Activated effector memory CD4-positive, alpha-beta T cell treated with Interleukin-2 at 50 U/mL for 16 hours (primary cell): ENCODE measurements around the gene BIRC5.
"Not testable (repeated sequence)": the region's sequence is repeated elsewhere in the genome, so short reads cannot be mapped to it uniquely, and the experiment has no call there.

ENCODE experiments used
- DNase-seq: peaks from one replicate; pipeline ENCODE4 v3.0.0-alpha.2; 2020

BIRC5 gene

DNA sequence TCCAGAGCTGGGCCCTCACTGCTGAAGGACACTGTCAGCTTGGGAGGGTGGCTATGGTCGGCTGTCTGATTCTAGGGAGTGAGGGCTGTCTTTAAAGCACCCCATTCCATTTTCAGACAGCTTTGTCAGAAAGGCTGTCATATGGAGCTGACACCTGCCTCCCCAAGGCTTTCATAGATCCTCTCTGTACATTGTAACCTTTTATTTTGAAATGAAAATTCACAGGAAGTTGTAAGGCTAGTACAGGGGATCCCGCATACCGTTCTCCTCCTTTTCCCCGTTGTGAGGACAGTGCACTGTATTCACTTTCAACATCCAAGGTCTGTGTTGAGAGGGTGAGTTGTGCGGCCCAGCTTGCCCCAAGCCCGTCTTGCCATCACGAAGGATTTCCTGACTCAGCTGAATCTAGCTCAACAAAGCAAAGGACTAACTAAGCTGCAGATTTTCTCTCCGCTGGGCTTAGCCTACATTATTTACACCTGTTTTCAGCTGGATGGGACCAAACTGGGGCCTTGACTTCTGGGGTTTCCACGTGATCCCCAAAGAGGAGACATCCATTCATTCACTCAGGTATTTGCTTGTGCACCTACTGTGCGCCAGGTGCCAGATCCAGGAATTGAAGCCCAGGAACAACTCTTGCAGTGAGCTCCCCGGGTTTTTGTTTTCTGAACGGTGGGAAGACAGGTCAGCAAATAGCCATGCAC is 12.2 kb downstream of the BIRC5 start:
- DNase-seq, result no peak

DNA sequence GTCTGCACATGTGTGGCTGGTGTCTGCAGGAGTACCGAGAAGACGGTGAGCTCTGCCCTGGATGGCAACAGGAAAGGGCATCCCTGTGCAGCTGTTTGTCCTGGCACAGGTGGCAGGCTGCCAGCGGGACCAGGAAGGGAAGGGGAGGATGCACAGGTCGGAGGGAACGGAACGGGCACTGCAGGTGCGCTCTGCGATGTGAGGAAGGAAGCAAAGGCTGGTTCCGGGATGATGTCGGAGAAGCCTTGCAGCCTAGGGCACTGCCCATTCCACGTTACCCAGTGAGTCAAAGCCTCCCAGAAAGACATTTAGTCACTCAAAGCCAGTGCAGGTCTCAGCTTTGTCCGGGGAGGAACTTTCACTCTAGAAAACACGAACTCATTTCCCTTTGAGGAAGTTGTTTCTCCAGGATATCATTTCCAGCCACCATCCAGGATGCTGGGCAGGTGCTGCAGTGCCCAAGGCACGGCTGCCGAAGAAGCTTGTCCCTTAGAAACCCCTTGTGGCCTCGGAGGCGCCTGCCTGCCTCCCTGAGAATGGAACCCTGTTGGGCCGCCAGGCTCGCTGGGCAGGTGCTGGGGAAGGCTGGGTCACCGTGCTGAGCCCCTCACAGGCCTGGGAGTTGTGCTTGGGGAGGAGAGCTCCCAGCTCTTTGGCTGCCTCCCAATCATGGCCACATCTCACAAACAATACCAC is 12.9 kb downstream of the BIRC5 start:
- DNase-seq, result no peak

GRCh38 chr17:78227455-78227916 is 13.4 kb downstream of the BIRC5 start:
- no peak for DNase-seq

DNA sequence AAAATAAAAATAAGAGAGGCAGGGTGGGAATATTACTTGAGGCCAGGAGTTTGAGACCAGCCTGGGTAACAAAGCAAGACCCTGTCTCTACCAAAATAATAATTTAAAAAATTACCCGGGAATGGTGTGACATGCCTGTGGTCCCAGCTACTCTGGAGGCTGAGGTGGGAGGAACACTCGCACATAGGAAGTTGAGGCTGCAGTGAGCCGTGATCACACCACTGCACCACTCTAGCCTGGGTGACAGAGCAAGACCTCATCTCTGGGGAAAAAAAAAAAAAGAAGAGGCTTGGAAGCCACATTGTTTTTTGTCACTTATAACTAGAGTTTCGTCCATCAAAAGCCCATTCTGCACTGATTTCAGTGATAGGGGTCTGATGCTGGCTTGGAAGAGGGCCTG is 14.1 kb downstream of the BIRC5 start:
- no peak for DNase-seq

- no peak for DNase-seq
Measured at GRCh38 chr17:78230252-78230962, 16.4 kb downstream of the BIRC5 start.

GRCh38 chr17:78230996-78231935 is 17.2 kb downstream of the BIRC5 start, which contains the start of gene TMEM235:
Gene TMEM235, plus strand, starts transcription at chr17:78231631. Its CDS starts 393 bp downstream, at chr17:78232024.
- DNase-seq, result no peak

DNA sequence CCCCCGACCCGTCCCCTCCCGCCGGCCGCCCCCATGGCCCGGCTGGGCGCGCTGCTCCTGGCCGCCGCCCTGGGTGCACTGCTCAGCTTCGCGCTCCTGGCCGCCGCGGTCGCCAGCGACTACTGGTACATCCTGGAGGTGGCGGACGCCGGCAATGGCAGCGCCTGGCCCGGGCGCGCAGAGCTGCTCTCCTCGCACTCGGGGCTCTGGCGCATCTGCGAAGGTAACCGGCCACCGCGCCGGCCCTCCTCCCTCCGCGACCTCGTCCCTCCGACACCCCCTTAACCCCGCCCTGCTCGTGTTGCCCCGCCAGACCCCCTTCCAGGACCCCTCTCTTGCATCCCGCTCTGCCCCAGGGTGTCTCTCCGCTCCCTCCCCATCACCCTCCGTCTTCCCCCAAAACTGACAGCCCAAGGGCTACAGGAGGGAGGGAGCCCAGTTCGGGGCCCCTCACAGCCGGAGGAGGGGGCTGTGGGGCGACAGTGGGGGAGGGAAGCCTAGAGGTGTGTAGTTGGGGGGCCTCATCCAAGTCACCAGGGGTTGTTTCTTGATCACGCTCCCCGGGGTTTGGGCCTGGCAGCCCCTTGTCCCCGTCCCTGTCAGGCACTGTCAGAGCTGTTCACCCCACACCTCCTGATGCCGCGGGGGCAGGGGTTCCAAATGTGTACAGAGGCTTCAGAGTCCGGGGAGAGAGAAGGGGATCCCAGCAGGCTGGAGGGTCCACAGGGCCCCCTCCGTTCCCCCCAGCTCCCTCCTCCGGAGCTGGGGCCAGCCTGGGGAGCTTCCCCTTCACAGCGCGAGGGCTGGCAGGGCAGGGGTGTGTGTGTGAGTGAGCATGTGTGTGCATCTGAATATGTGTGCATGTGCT is 18.2 kb downstream of the BIRC5 start:
- no peak for DNase-seq

DNA sequence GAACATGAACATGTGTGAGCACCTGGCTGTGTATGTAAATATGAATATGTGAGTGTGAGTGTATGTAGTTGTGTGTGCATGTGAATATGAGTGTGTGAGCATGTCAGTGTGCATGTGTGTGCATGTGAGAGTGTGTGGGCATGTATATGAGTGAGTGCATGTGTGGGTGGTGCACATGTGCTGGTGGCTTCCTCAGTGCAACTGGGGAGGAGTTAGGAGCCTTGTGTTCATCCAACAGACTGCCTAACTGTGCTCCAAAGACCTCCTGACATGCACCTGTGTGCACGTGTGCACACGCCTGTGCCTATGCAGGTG is 18.8 kb downstream of the BIRC5 start:
- no peak for DNase-seq

- no peak for DNase-seq
Measured at GRCh38 chr17:78233678-78234077, 19.6 kb downstream of the BIRC5 start.

DNA sequence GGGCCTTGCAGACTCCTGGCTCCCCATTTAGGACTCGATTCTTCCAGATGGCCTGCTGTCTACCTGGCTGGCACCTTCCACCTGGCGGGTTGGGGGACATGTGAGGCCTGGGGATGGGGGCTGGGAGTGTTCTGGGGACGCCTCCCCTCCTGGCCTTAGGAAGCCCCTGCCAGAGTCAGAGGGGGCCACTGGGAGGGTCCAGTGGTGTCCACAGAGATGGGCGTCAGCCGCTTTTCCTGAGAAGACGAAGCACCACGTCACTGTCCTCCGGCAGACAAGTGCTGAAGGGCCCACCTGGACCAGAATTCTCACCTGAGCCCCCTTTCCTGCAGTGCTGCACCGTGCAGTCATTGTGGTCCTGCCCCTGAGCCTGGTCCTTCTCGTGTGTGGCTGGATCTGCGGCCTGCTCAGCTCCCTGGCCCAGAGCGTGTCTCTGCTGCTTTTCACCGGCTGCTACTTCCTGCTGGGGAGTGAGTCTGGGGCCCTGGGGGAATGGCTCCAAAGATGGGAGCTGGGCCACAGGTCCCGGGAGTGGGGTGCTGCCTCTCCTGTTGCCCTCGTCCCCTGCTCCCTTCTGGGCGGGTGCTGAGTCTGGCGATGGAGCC is 20.3 kb downstream of the BIRC5 start:
- no peak for DNase-seq

- DNase-seq, result not testable (repeated sequence)
Measured at GRCh38 chr17:78235022-78235421, 21.0 kb downstream of the BIRC5 start.

DNA sequence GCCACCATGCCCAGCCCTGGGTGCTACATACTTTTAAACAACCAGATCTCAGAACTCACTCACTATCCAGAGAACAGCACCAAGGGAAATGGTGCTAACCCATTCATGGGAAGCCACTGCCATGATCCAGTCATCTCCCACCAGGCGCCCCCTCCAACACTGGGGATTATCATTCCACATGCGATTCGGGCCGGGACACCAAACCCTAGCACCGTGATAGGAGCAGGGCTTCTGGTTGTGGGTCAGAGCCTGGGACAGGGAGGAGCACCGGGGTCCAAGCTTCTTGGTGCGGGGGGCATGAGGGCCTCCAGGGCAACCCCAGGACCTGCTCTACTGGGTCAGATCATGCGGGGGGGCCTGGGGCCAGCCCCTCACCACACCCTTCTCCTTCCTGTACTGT is 21.8 kb downstream of the BIRC5 start:
- no peak for DNase-seq

DNA sequence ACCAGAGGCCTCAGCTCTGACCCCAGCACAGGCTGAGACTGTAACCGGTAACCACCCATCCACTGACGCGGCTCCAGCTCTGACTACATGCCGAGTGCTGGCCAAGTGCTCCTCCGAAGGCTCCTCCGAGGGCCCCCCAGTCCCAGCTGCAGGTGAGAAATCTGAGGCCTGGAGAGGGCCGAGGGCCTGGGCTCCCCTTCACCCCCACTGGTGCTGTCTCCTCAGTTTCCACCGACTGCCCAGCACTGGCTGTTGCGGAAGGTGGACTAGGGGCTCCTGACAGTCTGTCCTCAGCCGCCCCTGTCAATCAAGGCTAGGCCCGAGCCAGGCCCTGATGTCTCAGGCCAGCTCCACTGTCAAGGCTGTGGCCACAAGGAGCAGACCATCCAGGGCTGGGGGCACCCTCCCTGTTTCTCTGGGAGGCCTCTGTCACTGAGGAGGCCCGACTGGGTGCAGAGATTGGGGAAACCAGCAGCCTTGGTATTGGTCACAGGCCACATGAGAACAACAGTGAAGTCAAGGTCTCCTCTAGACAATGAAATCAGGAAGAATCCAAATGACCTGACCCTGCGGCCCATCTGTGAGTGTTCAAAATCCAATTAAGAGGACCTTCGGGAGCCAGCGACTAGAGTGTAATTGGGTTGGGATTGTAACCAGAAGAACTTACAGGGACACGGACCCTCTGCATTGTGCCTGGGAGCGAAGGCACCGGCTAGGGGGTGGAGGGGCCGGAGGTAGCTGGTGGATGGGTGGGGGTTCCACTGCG is 22.5 kb downstream of the BIRC5 start:
- DNase-seq, result no peak

- DNase-seq, result no peak
Measured at GRCh38 chr17:78237401-78238012, 23.5 kb downstream of the BIRC5 start.

GRCh38 chr17:78238823-78239488 is 24.9 kb downstream of the BIRC5 start:
- no peak for DNase-seq

- no peak for DNase-seq
Measured at GRCh38 chr17:78239489-78239931, 25.5 kb downstream of the BIRC5 start.

DNA sequence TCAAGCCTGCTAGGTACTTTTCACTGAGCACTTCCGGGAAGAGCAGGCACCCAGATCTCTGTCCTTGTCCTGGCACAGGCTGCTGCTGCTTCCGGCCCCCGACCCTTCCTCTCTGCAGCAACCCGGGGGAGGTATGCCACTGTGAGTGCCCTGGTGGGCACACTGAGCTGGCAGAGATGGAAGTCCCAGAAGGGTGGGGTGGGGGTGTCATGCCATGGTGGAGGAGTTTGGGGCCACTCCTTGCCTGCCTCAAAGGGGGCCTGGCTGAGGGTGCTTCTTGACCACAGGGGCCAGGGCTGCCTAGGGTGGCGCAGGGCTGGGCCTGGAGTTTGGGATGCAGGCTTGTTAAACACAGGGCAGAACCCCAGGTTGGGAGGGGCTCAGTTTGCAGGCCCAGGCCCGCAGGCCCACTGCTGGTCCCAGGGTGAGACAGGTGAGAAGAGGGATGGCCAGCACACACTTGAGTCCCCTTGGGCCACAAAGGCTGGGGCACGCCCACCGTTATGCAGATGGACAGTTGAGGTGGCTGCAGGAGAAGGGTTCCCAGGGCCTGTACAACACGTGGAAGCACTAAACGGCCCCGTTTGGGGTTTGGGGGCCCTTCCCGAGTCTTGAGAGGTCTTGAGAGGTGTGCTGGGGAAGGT is 26.1 kb downstream of the BIRC5 start:
- no peak for DNase-seq

DNA sequence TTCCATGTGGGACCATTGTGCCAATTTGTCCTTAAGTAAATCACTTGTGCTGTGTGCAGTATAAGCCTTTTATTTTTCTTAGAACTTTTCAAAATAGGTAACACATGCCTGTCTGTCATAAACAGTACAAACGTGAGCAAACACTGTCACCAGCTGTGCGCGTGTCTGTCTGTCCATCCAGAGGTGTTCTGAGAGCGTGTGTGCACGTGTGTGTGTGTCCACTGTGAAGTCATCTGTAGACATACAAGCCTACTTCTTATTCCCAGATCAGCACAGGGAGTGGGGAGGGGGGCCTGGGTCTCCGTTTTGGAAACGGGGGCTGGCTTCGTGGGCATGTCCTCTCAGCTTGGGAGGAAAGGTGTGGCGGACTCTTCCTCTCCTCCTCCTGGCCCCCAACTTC is 26.8 kb downstream of the BIRC5 start:
- DNase-seq, result no peak
